ENCODE measurements around the gene MBNL2.

The MBNL2 gene

DNA sequence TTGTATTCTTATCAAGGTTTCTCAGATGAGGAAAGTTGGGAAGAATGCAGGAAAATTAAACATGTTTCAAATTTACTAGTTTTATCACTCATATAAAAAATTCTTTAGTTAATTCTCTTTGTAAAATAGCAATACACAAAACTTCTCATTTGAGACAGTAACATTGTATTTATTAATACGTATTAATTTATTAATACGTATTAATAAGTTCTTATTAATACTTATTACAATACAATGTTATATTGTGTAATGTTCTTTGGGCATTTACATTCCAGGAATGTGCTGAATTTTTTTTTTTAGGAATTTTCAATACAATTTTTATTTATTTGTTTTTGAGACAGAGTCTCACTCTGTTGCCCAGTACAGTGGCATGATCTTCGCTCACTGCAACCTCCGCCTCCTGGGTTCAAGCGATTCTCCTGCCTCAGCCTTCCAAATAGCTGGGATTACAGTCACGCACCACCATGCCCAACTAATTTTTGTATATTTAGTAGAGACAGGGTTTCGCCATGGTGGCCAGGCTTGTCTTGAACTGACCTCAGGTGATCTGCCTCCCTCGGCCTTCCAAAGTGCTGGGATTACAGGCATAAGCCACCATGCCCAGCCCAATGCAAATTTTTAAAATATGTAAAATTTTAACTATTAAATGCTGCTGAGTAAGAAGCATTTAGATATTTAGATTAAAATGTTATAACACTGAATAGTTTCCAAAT lies 31.6 kb downstream of the MBNL2 start:
- no peak for DNase-seq (ENCODE audit: low read depth, low spot score)

DNA sequence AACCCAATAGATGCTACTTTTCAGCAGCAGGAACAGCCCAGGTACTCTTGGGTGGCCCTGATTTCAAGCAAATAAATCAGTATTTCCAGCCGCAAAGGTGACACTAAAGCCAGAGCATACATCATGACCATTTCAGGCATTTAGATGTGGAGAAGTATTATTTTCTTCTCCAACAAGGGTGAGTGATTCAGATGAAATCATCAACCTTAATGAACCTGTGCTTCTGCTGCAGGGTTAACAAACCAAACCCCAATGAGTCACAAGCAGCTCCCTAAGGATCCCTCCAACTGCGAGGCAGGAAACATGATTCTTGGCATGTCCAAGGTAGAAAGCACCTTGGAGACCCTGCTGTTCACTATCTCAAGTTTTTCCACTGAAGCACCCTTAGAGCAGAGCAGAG lies 32.7 kb downstream of the MBNL2 start:
- no peak for DNase-seq (ENCODE audit: low read depth, low spot score)

DNA sequence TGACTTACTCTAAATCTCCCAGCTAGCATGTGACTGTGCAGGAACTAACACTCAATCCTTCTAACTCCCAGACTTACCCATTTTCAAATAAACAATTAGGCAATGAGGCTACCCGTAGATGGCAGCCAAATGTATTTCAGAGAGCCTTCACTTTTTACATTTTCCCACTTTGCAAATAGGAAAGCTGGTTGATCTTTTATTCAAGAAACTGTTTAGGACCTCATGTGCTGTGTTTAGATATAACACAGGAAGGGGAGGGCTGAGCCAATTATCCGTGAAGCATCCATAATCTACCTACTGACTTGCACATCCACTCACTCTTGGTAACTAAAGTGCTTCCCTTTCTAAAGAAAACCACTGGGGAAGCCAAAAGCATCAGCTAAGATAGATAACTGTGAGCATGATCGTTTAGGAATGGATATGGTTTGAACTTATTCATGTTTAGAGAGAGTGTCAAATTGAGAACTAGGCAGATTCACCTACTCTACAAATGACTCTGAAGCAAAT lies 33.4 kb downstream of the MBNL2 start:
- no peak for DNase-seq (ENCODE audit: low read depth, low spot score)

DNA sequence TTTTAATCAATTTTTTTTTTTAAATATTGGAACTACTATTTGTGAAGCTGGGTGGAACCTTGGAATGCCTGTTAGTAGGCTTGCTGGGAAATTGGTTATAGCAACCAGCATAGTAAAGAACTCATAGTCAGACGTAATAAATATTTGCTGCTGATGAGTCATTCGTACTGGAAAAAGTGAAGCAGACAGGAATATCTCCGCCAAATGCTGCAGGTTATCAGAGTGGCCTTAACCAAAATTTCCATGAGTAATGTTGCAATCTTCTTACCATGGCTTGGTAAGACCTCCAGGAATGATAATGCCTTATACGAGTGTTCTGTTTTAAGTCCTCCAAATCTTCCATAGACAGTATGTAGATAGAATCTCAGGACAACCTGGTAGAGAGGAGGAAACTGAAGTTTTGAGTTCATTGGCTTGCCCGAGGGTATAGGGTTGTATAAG lies 34.2 kb downstream of the MBNL2 start:
- no peak for DNase-seq (ENCODE audit: low read depth, low spot score)

DNA sequence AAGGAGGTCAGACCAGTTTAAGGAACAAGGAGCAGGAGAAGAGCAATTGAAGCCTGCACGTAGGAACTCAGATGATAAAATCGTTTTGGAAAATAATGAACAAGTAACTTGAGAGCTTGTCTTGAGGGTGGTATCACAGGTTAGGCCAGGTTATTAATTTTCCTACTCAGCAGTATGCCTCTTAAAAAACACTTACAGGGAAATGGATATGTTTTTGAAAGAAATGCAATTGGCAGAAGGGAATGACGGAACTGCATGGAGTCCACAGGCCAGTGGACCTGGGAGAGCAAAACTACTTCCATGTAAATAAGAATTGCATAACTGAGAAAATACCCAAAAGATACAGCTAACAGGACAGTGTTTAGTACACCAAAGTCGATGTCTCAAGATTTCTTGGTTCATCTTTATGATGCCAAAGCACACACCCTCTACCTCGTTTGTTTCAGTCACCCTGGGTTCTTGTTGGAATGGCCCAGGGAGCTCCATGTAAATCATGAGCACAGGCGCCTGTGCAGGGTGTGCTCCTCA lies 35.2 kb downstream of the MBNL2 start:
- no peak for DNase-seq (ENCODE audit: low read depth, low spot score)

DNA sequence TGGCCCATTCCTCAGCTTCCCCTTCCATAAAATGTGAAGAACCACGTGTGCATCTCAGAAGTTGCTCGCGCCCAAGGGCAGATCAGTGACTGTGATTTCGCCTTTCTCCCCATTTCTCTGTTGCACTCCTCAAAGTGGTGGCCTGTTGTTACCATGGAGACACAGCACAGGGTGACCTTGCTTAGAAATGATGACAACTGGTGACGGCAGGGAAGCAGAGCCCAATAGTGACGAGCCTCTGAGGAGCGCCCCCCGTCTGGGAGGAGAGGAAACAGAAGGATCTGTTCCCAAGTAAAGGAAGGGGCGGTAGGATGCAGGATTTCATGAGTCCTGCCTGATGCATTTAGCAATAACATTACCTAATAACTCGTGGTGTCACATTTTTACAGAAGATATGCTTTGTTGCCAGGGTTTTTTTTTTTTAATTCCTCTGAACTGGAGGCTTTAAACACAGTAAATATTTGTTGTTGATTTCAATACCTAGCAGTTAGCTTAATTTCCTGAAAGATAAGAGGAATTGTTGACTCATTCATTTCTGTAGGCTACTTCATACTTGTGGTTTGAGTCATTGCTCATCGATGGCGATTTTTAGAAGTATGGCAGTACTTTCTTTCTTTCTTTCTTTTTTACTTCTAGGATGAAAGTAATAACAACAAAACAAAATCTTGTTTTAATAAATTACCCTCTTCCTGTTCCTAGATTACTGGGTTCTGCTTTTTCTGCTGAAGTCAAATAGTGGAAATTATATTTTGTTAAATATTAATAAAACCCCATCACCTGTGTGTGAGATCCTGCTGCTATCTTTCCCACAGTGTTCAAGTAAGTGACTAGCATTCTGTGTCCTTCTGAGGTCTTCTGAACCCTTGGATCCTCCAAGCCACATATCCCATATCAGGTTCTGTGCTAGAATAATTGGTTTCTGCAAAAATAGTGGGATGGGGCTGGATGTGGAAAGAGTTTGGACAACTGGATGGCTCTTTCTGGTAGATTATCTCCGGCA lies 36.0 kb downstream of the MBNL2 start:
- DNase-seq (ENCODE audit: low read depth, low spot score) = no peak

DNA sequence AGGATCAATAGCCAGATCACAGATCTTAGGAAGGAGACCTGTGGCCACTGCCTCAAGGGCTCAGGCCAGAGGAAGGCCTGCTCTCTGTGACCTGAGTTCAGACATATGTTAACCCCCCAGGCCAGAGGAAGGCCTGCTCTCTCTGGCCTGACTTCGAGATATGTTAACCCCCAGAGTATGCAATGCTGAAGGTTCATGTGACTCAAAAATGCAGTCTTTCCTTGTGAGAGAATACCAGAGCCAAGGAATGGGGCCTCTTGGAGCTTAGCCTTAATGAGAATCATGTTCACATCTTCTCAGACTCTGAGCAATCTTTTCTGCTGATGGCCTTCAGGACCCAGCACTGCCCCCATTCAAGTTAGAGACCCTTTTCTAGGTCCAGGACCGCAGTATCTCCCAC lies 36.7 kb downstream of the MBNL2 start:
- DNase-seq (ENCODE audit: low read depth, low spot score) = no peak

DNA sequence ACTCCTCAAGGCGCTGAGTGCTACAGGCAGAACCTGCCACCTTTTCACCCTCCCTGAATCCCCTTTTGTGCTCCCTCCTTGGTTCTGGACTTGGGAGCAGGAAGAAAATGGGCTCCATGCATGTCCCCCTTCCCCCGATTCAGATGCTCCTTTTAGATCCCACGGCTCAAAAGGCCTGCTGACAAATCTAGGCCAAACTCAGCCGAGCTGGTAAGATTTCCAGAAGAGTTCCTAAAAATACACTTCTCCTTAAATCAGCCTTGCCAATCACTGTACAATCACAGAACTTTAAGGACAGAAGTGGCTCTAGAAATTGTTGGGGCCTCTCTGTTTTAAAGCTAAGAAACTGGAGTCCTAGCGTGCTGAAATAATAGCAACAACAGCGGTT lies 37.3 kb downstream of the MBNL2 start:
- no peak for DNase-seq (ENCODE audit: low read depth, low spot score)

DNA sequence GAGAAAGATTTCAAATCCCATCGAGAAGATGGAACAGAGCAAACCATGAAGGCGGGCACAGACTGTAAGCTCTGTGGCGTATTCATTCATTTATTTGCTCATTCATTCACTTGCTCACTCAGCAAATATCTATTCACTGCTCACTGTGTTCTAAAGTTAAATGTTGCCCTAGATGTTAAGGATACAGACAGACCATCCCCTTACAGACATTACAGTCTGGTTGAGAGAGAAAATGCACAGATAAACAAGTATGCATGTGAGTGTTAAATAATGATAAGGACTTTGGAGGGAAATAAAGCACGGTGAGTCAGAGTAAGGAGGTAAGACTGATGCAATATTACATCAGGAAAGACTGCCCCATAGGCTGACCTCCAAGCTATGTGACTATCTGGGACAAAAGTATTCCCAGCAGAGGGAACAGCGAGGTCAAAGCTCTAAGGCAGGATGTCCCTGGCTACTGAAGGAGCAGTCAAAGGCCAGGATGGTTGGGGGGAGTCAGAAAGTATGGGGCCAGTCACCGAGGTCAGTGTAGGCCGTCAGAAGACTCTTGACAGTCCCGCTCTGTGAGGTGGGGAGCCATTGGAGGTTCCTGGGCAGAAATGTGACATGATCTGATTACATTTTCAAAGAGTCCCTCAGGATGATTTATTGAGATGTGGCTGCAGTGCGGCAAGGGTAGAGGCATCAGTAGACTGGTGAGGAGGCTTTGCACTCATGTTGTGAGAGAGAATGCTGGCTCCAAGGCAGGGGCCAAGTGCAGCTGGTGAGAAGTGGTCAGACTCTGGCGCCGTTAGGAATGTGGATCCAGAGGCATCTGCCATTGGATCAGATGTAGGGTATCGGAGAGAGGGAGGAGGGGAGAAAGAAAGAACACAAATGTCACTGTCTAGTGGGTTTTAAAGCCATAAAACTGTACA lies 37.9 kb downstream of the MBNL2 start:
- no peak for DNase-seq (ENCODE audit: low read depth, low spot score)

DNA sequence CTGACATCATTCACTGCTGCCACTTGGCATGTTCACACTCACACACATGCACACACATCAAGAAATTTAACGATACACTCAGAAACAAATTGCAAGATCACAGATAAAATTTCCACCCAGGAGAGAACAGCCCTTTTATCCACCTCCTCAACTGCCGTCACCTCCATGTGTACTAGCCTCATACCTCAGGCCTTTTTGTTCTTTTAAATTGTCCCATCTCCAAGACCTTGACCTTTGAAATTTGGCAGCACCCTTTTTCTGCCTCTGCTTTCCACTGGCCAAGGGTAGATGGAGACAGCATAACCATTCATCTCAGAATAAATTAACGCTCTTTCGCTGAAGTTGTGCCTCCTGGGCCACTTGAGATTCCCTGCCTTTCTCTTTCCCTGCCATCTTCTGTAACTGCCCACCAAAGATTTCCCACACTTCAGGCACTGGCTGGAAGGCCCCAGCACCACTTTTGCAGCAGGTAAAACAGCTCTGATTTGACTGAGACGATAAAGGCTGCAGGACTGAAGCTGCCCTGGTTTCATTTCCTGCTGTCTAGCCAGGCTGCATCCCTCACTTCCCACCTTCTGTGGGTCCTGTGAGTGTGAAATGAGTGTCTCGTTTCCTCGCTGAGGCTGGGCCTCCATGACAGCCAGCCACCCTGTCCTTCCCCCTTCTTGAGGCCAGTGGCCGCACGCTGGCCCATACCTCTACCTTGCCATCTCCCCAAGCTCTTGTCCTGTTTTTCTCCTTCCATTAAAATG lies 39.3 kb downstream of the MBNL2 start:
- DNase-seq (ENCODE audit: low read depth, low spot score) = no peak

DNA sequence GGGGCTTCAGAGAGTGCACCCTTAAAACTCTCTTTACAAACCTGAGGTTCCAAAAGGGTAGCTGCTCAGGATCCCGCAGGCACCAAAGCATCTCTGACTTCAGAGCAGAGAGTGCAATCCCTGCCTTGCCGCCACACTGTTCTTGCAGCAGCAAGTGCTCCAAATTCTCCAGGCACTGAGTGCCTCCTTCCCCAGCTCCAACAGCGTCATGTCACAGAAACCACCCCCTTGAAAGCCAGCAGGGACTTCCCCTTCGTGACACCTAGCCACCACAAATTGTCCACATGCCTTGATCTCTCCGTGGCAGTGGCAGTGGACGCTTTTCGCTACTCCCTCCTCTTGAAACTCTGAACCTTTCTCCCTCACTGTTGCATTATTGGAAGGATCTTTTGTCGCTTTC lies 39.9 kb downstream of the MBNL2 start:
- DNase-seq (ENCODE audit: low read depth, low spot score) = no peak

DNA sequence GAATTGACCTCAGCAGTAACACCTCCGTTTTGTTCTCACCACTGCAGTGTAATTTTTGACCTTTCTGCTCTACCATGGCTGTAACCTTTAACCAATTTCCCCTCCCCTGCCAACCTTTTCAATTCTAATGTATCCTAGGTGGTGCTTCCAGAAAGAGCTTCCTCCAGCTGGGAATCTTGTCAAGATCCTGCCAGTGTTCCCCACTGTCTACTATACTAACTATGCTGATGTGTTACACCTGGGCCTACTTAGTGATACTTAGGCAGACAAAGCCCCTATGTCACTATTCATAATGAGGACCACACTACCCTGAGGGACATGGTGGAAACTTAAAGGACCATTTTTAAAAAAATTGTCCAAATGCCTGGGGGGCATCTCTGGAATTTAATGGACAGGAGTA lies 41.0 kb downstream of the MBNL2 start:
- no peak for DNase-seq (ENCODE audit: low read depth, low spot score)

DNA sequence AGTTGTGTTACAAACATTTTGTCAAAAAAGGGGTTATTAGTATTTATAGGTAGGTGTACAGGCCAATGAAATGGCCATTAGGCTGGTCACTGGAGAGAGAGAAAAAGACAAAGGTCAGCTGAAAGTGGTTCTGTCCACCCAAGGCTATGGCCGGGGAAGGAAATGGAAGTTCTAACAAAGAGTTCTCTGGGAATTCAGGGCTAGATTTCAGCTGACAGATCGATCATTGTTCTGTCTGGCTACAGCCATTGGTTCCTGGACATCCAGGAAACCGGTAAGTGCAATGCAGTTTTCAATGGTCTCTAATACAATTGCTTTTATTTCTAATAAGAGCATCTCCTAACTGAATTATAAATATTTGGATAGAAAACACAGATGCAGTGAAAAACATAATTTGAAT lies 42.5 kb downstream of the MBNL2 start:
- no peak for DNase-seq (ENCODE audit: low read depth, low spot score)

DNA sequence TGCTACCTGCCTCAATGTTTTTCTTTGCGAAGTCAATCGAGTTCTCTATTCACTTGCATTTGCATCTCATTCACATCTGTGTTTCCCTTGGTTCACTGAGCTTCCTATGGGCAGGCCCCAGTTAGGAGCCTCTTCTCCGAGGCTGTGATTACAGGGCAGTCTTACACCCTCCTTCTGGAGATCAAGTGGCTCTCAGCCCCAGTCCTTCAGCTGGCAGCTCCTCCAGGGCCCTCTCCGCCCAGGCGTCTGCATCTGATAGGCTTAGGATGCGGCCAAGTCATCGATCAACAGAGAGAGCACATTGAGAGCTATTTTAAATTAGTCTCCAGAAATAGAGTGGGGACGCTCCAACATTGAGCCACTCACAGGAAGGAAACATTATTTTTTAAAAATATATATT lies 44.2 kb downstream of the MBNL2 start:
- no peak for DNase-seq (ENCODE audit: low read depth, low spot score)

DNA sequence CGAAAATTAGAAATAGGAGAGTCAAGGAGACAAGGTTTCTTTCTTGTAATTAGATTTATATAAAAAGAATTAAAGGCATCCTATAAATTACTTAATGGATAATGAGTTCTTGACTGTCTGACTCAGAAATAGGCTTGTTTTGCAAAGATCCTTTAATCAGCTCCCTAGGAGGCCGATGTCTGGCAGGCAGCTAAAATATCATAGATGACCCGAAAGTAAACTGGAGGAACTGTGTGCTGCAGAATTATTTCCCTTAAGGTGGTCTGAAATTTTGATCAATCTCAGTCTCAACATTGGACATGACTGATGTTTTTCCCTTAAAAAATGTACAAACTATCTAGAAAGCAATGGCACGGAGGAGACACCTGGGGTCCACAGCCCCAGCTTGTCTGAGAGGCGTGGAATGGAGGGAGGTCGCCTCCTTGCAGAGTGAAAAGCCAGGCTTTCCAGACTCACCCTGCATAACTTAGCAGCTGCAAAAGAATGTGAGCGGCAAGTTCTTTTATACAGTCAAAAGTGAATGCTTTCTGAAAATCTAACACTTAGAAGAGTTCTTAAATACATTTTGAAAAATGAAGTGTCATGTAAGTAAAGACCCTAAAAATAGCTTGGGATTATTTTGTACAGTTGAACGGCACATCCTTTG lies 44.8 kb downstream of the MBNL2 start:
- no peak for DNase-seq (ENCODE audit: low read depth, low spot score)

DNA sequence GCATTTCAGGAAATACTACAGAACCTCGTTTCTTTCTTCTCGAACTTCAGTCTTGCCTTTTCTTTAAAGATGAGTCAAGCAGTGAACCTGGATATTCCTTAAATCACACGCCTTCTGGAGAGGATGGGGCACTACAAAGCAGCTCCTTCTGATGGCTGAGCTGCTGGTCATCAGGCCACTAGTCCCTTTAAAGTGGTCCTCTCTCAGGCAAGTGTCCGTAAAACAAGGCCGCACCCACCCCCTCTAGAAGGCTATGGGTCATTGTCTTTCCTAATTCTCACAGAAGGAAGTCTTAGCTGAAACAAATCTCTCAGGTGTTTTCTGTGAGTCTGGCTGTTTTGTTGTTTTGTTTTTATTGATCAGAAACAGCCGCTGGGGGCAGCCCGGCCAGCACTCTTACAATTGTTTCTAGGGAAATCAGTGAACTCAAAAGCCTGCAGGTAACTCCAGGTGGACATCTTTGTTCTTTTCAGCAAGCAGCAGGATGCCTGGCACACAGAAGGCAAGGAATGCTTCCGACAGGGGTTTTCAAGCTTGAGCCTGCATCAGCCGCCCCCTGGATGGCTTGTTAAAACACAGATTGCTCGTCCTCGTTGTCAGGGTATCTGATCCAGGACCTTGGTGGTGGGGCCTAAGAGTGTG lies 45.4 kb downstream of the MBNL2 start:
- DNase-seq (ENCODE audit: low read depth, low spot score) = no peak

DNA sequence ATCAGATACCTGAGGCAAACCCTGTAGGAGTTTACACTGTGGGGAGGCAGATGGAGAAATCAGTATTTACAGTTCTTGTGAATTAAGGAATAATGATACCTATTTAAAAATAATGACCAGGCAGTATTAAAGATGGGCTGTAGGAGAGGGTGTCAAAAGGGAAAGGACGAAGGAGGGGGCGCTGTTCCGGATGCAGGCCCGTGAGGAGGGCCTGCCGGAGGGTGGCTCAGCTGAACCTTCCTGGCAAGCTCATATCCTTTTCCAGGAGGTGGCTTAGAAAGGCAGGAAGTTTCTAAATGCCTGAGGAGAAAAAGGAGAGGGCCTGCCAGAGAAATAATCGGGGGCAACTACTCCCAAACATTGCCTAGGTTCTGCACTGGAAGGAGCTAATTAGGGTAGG lies 46.6 kb downstream of the MBNL2 start:
- DNase-seq (ENCODE audit: low read depth, low spot score) = no peak

DNA sequence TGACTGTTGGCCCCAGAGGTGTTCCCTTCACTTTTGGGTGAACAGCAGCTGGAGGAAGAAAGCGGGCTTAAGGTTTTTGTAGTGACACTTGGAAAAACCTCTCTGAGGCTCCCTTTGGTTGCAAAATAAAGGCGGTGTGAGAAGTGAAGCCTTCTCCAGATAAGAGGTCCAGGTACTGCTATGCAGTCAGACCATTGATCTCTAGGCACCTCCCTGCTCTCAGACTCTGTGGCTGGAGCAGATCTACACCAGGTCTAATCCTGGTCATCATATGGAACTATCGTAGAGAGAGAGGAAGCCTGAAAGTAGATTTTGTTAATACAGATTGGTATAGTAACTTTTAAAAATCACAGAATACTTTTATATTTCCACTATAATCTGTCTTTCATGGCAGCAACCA lies 47.5 kb downstream of the MBNL2 start:
- DNase-seq (ENCODE audit: low read depth, low spot score) = no peak

DNA sequence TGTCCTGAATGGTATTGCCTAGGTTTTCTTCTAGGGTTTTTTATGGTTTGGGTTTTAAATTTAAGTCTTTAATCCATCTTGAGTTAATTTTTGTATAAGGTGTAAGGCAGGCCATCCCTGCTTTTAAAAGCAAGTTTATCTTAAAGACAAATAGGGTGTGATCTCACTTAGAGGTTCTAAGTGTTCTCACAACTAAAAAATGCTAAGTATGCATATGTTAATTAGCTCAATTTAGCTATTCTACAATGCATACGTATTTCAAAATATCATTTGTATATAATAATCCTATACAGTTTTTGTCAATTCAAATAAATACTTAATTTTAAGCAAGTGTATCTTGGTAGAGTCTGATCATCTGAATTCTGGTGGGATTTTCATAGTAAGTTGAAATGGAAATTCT lies 50.4 kb downstream of the MBNL2 start:
- DNase-seq (ENCODE audit: low read depth, low spot score) = no peak
